Dendritic cell treated with granulocyte-macrophage colony-stimulating factor and Interleukin-4, amounts not matched to agents 40 ng/mL and 50 ng/mL, for 4 days (primary cell): Measurements from ENCODE around the gene TK2.
"Not testable (repeated sequence)": the region's sequence is repeated elsewhere in the genome, so short reads cannot be mapped to it uniquely, and the experiment has no call there.

Experiments used
- H3K27ac Mint-ChIP-seq: one replicate; pipeline ENCODE4 v1.8.0; 2022; ENCODE audit warnings: mild to moderate bottlenecking, mixed read lengths
- H3K27me3 Mint-ChIP-seq: one replicate; pipeline ENCODE4 v1.8.0; 2022; ENCODE audit warnings: mild to moderate bottlenecking, mixed read lengths
- H3K36me3 Mint-ChIP-seq: one replicate; pipeline ENCODE4 v1.8.0; 2022; ENCODE audit warnings: low read depth, mixed read lengths
- H3K4me1 Mint-ChIP-seq: one replicate; pipeline ENCODE4 v1.8.0; 2022; ENCODE audit warnings: low read depth, mixed read lengths
- H3K4me3 Mint-ChIP-seq: one replicate; pipeline ENCODE4 v1.8.0; 2022; ENCODE audit warnings: mild to moderate bottlenecking, moderate library complexity, mixed read lengths
- H3K9me3 Mint-ChIP-seq: one replicate; pipeline ENCODE4 v1.8.0; 2022; ENCODE audit warnings: mixed read lengths
- intact Hi-C: fragments of 100-400 bp; cut with micrococcal nuclease; formaldehyde crosslinking; loops from one replicate; pipeline ENCODE4 v1.15.0; 2022

TK2 gene

GRCh38 chr16:66508248-66508913, 41.5 kb downstream of the TK2 start:
- Mint-ChIP-seq H3K4me3 (no peak overlapping the region), H3K27me3 (no peaks in the 10 kb centered on the region), H3K9me3 (no peaks in the 10 kb centered on the region), H3K4me1 (peaks cover 48% of the 10 kb centered on the region), H3K27ac (no peak overlapping the region), H3K36me3 (peaks cover 74% of the 10 kb centered on the region)
- intact Hi-C loops, result no loop called here

GRCh38 chr16:66507731-66508239, 42.1 kb downstream of the TK2 start:
- Mint-ChIP-seq H3K4me3 (no peak overlapping the region), H3K27ac (no peak overlapping the region), H3K27me3 (no peaks in the 10 kb centered on the region), H3K36me3 (peaks cover 72% of the 10 kb centered on the region), H3K9me3 (no peaks in the 10 kb centered on the region), H3K4me1 (peaks cover 48% of the 10 kb centered on the region)
- intact Hi-C loops, result no loop called here

GRCh38 chr16:66503612-66504011, 46.3 kb downstream of the TK2 start:
- no peak overlapping the region for H3K27ac Mint-ChIP-seq
- peaks cover 43% of the 10 kb centered on the region for H3K36me3 Mint-ChIP-seq
- intact Hi-C loops, result no loop called here
- H3K27me3 Mint-ChIP-seq, result no peaks in the 10 kb centered on the region
- H3K4me1 Mint-ChIP-seq, result peaks cover 41% of the 10 kb centered on the region
- no peaks in the 10 kb centered on the region for H3K9me3 Mint-ChIP-seq
- no peak overlapping the region for H3K4me3 Mint-ChIP-seq

GRCh38 chr16:66503030-66503429, 46.9 kb downstream of the TK2 start:
- no peak overlapping the region for H3K4me3 Mint-ChIP-seq

GRCh38 chr16:66502020-66502913, 47.7 kb downstream of the TK2 start:
- H3K36me3 Mint-ChIP-seq, result peaks cover 32% of the 10 kb centered on the region
- intact Hi-C loops, result no loop called here
- no peaks in the 10 kb centered on the region for H3K27me3 Mint-ChIP-seq
- no peak overlapping the region for H3K4me3 Mint-ChIP-seq
- no peaks in the 10 kb centered on the region for H3K9me3 Mint-ChIP-seq
- peaks cover 38% of the 10 kb centered on the region for H3K4me1 Mint-ChIP-seq
- no peak overlapping the region for H3K27ac Mint-ChIP-seq

More at GRCh38 chr16:66503030-66503429, 46.9 kb downstream of the TK2 start:
- Mint-ChIP-seq H3K36me3 (peaks cover 39% of the 10 kb centered on the region), H3K4me1 (peaks cover 37% of the 10 kb centered on the region), H3K9me3 (no peaks in the 10 kb centered on the region), H3K27me3 (no peaks in the 10 kb centered on the region), H3K27ac (no peak overlapping the region)
- intact Hi-C loops, result no loop called here

- intact Hi-C loops, H3K4me3 Mint-ChIP-seq, H3K27me3 Mint-ChIP-seq, H3K27ac Mint-ChIP-seq, H3K9me3 Mint-ChIP-seq: not testable (repeated sequence)
- peaks cover 32% of the 10 kb centered on the region for H3K36me3 Mint-ChIP-seq
- peaks cover 42% of the 10 kb centered on the region for H3K4me1 Mint-ChIP-seq
Observed at GRCh38 chr16:66501563-66501962, 48.4 kb downstream of the TK2 start.

- H3K4me3 Mint-ChIP-seq, H3K27me3 Mint-ChIP-seq, H3K9me3 Mint-ChIP-seq, H3K27ac Mint-ChIP-seq, intact Hi-C loops: not testable (repeated sequence)
- peaks cover 58% of the 10 kb centered on the region for H3K36me3 Mint-ChIP-seq
- peaks cover 28% of the 10 kb centered on the region for H3K4me1 Mint-ChIP-seq
Observed at GRCh38 chr16:66497921-66498320, 52.0 kb downstream of the TK2 start.

GRCh38 chr16:66496226-66496625, 53.7 kb downstream of the TK2 start:
- H3K27ac Mint-ChIP-seq, H3K27me3 Mint-ChIP-seq, intact Hi-C loops, H3K4me3 Mint-ChIP-seq, H3K9me3 Mint-ChIP-seq: not testable (repeated sequence)
- Mint-ChIP-seq H3K4me1 (peaks cover 30% of the 10 kb centered on the region), H3K36me3 (peaks cover 56% of the 10 kb centered on the region)

GRCh38 chr16:66495440-66495839, 54.5 kb downstream of the TK2 start:
- Mint-ChIP-seq H3K27ac (no peak overlapping the region), H3K36me3 (peaks cover 56% of the 10 kb centered on the region), H3K4me1 (peaks cover 38% of the 10 kb centered on the region), H3K4me3 (no peak overlapping the region), H3K27me3 (peaks cover 7% of the 10 kb centered on the region), H3K9me3 (no peaks in the 10 kb centered on the region)
- intact Hi-C loops, result no loop called here

- Mint-ChIP-seq H3K27ac (no peak overlapping the region), H3K4me3 (no peak overlapping the region), H3K36me3 (peaks cover 56% of the 10 kb centered on the region), H3K27me3 (peaks cover 7% of the 10 kb centered on the region), H3K4me1 (peaks cover 37% of the 10 kb centered on the region), H3K9me3 (no peaks in the 10 kb centered on the region)
- intact Hi-C loops, result no loop called here
Observed at GRCh38 chr16:66494916-66495315, 55.0 kb downstream of the TK2 start.

GRCh38 chr16:66493490-66494401, 56.2 kb downstream of the TK2 start:
- no peak overlapping the region for H3K4me3 Mint-ChIP-seq
- no peak overlapping the region for H3K27ac Mint-ChIP-seq
- intact Hi-C loops, result no loop called here
- H3K27me3 Mint-ChIP-seq, result peaks cover 7% of the 10 kb centered on the region
- H3K9me3 Mint-ChIP-seq, result no peaks in the 10 kb centered on the region
- peaks cover 58% of the 10 kb centered on the region for H3K36me3 Mint-ChIP-seq
- H3K4me1 Mint-ChIP-seq, result peaks cover 34% of the 10 kb centered on the region

- no peaks in the 10 kb centered on the region for H3K9me3 Mint-ChIP-seq
- H3K27ac Mint-ChIP-seq, result peak overlapping the region; percentile 22
- peaks cover 7% of the 10 kb centered on the region for H3K27me3 Mint-ChIP-seq
- H3K4me3 Mint-ChIP-seq, result no peak overlapping the region
- intact Hi-C loops, result no loop called here
- H3K36me3 Mint-ChIP-seq, result peaks cover 54% of the 10 kb centered on the region
- H3K4me1 Mint-ChIP-seq, result peaks cover 48% of the 10 kb centered on the region
Observed at GRCh38 chr16:66491716-66492064, 58.2 kb downstream of the TK2 start.

GRCh38 chr16:66490774-66491715, 58.9 kb downstream of the TK2 start:
- H3K4me1 Mint-ChIP-seq, result peaks cover 55% of the 10 kb centered on the region
- peaks cover 48% of the 10 kb centered on the region for H3K36me3 Mint-ChIP-seq
- no peaks in the 10 kb centered on the region for H3K9me3 Mint-ChIP-seq
- peaks cover 7% of the 10 kb centered on the region for H3K27me3 Mint-ChIP-seq
- no peak overlapping the region for H3K4me3 Mint-ChIP-seq
- peak overlapping the region; percentile 22 for H3K27ac Mint-ChIP-seq
- intact Hi-C loops, result no loop called here
